ENCODE data around the gene KYNU.

DNA sequence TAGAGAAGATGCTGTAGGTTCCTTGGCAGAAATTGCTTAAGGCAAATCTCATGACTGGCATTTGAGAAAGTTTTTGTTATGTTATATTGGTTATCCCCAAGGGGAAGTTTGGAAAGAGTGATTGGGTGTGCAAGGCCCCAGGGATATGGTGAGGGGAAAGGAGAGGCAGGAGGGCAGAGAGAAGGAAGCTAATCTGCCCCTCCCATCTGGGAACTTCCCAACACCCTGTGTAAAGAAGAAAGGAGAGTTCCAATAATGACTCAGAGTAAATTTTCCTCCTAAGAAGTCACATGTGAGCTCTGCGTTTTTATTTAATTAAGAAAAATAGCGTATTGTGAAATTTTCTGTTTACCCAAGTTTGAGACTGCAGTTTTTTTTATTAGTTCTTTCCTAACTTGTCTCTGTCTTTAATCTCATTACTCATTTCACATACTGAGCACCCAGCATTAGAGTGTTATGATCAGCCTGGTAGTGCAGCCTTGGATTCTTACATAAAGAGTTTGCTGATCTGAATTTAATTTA lies 3.1 kb upstream of the KYNU start:
- TF ChIP-seq CTCF (IDR thresholded peaks at IDR 0.05) = no peak
- TF ChIP-seq POLR2A (IDR thresholded peaks at IDR 0.05) = no peak
- TF ChIP-seq POLR2AphosphoS5 (IDR thresholded peaks at IDR 0.05) = no peak
- no peak for TF ChIP-seq EP300 (IDR thresholded peaks at IDR 0.05)
